GM23248 (cell line): ENCODE results near the gene CLEC18B.
"Not testable (repeated sequence)": the region's sequence is repeated elsewhere in the genome, so short reads cannot be mapped to it uniquely, and the experiment has no call there.

Experiments
- EZH2 ChIP-seq: fragments of 200-600 bp; sonication (generic); IDR thresholded peaks from 2 replicates; pipeline ENCODE4 v1.6.1; 2018; ENCODE audit warnings: antibody characterized with exemption, mild to moderate bottlenecking; ENCODE audit not compliant: insufficient read depth, poor library complexity, severe bottlenecking
- EZH2phosphoT487 ChIP-seq: fragments of 200-600 bp; sonication (generic); IDR thresholded peaks from 2 replicates; pipeline ENCODE4 v1.6.1; 2018; ENCODE audit warnings: antibody characterized with exemption, moderate library complexity, mild to moderate bottlenecking, low read depth; ENCODE audit not compliant: insufficient read depth

GRCh38 chr16:74398212-74398895 lies 22.9 kb downstream of the CLEC18B start:
- TF ChIP-seq EZH2, EZH2phosphoT487: not testable (repeated sequence)
